ENCODE results near the gene AVP. TPM values are rescaled to one million over a fixed set of nuclear protein-coding genes. Genes with fewer than 3 reads are reported as not detected.
A peak's percentile ranks its signal among the peaks of the same experiment; 100 is the strongest.

AVP gene
- total and polyA plus RNA-seq, 2 of the 13 experiments (the other 11 are each of a cell fraction or from before 2014, with no cell fraction given), result 0.12 TPM; not detected in 1

- no peak for TF ChIP-seq REL (CRISPR knock-in tag; conservative IDR thresholded peaks at IDR 0.05)
- no peak for TF ChIP-seq SSRP1 (CRISPR knock-in tag; IDR thresholded peaks at IDR 0.05)
- TF ChIP-seq SIX4 (CRISPR knock-in tag; IDR thresholded peaks at IDR 0.05), result peak; percentile 72; the same call in 1 of the 2 replicates
- TF ChIP-seq ZNF891 (CRISPR knock-in tag; IDR thresholded peaks at IDR 0.05), result 0 out of 2 replicates have a peak, but pooled peaks have one; percentile 49
- TF ChIP-seq E2F1 (CRISPR knock-in tag; IDR thresholded peaks at IDR 0.05), result no peak
- no peak for TF ChIP-seq ZKSCAN8 (CRISPR knock-in tag; IDR thresholded peaks at IDR 0.05; ENCODE audit: borderline replicate concordance)
- TF ChIP-seq DZIP1 (CRISPR knock-in tag; IDR thresholded peaks at IDR 0.05), result peak; percentile 55; the same call in 1 of the 2 replicates
- no peak for TF ChIP-seq ZNF432 (CRISPR knock-in tag; IDR thresholded peaks at IDR 0.05; ENCODE audit: borderline replicate concordance)
- no peak for TF ChIP-seq ZNF205 (CRISPR knock-in tag; IDR thresholded peaks at IDR 0.05)
- TF ChIP-seq ZNF749 (CRISPR knock-in tag; IDR thresholded peaks at IDR 0.05; ENCODE audit: borderline replicate concordance), result no peak
- 0 out of 2 replicates have a peak, but pooled peaks have one; percentile 18 for TF ChIP-seq ERF (CRISPR knock-in tag; IDR thresholded peaks at IDR 0.05)
- TF ChIP-seq SIX1 (CRISPR knock-in tag; IDR thresholded peaks at IDR 0.05; ENCODE audit: borderline replicate concordance), result peak; percentile 82
- TF ChIP-seq ZNF768 (CRISPR knock-in tag; IDR thresholded peaks at IDR 0.05), result peak; percentile 50; the same call in 1 of the 2 replicates
- no peak for TF ChIP-seq ZFP36L2 (CRISPR knock-in tag; IDR thresholded peaks at IDR 0.05)
- peak; percentile 60; the same call in 1 of the 2 replicates for TF ChIP-seq ZBTB38 (CRISPR knock-in tag; IDR thresholded peaks at IDR 0.05)
- no peak for TF ChIP-seq ZNF678 (CRISPR knock-in tag; IDR thresholded peaks at IDR 0.05)
Observed at GRCh38 chr20:3041854-3042409, 42.6 kb downstream of the AVP start (continued).

Data from HepG2 (cell line).